SJCRH30 (cell line): ENCODE measurements around the gene SMAD1. TPM values are rescaled to one million over a fixed set of nuclear protein-coding genes. Genes with fewer than 3 reads are reported as not detected.
"Not testable (repeated sequence)": the region's sequence is repeated elsewhere in the genome, so short reads cannot be mapped to it uniquely, and the experiment has no call there.

Source experiments
- DNase-seq, 2 experiments: peaks; one replicate each; pipeline ENCODE4 v3.0.0-alpha.2; 2015 to 2020
- H3K27ac ChIP-seq: fragments of 250-450 bp; sonication (Bioruptor Pico); 2 replicates; pipeline ENCODE4 v1.5.1; 2020; ENCODE audit warnings: mild to moderate bottlenecking, moderate library complexity
- H3K27me3 ChIP-seq: fragments of 250-450 bp; sonication (Bioruptor Pico); 2 replicates; pipeline ENCODE4 v1.5.1; 2020; ENCODE audit warnings: mild to moderate bottlenecking, moderate library complexity
- H3K36me3 ChIP-seq: fragments of 250-450 bp; sonication (Bioruptor Pico); 2 replicates; pipeline ENCODE4 v1.5.1; 2020; ENCODE audit warnings: mild to moderate bottlenecking, moderate library complexity
- H3K4me1 ChIP-seq: fragments of 250-450 bp; sonication (Bioruptor Pico); 2 replicates; pipeline ENCODE4 v1.5.1; 2020; ENCODE audit warnings: mild to moderate bottlenecking, moderate library complexity
- H3K4me3 ChIP-seq: fragments of 250-450 bp; sonication (Bioruptor Pico); 2 replicates; pipeline ENCODE4 v1.5.1; 2020; ENCODE audit warnings: mild to moderate bottlenecking, moderate library complexity
- H3K9me3 ChIP-seq: fragments of 250-450 bp; sonication (Bioruptor Pico); replicated peaks from 2 replicates; pipeline ENCODE4 v1.5.1; 2020; ENCODE audit warnings: mild to moderate bottlenecking, moderate library complexity
- total RNA-seq: library from RNA; depleted of rRNA; stranded (reverse); fragments of >200 nt; shearing (Covaris generic); gene quantifications from 2 replicates; pipeline ENCODE4 v1.2.3, GENCODE V29; 2014; rRNA removed

Gene SMAD1
- total RNA-seq, 1 experiment from 2014 or later = 28.9 TPM

GRCh38 chr4:145580906-145581305 is 99.3 kb downstream of the SMAD1 start:
- Histone ChIP-seq H3K36me3 (no peaks in the 10 kb centered on the region), H3K4me1 (no peaks in the 10 kb centered on the region), H3K27ac (no peak overlapping the region), H3K9me3 (no peaks in the 10 kb centered on the region), H3K27me3 (no peaks in the 10 kb centered on the region), H3K4me3 (no peak overlapping the region)
- no peak for DNase-seq

- Histone ChIP-seq H3K27me3 (no peaks in the 10 kb centered on the region), H3K4me3 (no peak overlapping the region)
Measured at GRCh38 chr4:145583191-145584055, 101.8 kb downstream of the SMAD1 start.

GRCh38 chr4:145587088-145587754 is 105.6 kb downstream of the SMAD1 start:
- no peak overlapping the region for H3K27ac ChIP-seq
- H3K4me1 ChIP-seq = no peaks in the 10 kb centered on the region
- no peak for DNase-seq
- no peaks in the 10 kb centered on the region for H3K27me3 ChIP-seq
- no peaks in the 10 kb centered on the region for H3K9me3 ChIP-seq
- H3K4me3 ChIP-seq = no peak overlapping the region
- no peaks in the 10 kb centered on the region for H3K36me3 ChIP-seq

More at GRCh38 chr4:145583191-145584055, 101.8 kb downstream of the SMAD1 start:
- no peaks in the 10 kb centered on the region for H3K36me3 ChIP-seq
- no peaks in the 10 kb centered on the region for H3K9me3 ChIP-seq
- no peaks in the 10 kb centered on the region for H3K4me1 ChIP-seq
- no peak for DNase-seq
- no peak overlapping the region for H3K27ac ChIP-seq

GRCh38 chr4:145589381-145589780 is 107.7 kb downstream of the SMAD1 start:
- not testable (repeated sequence) for H3K4me1 ChIP-seq, H3K9me3 ChIP-seq, DNase-seq, H3K27me3 ChIP-seq, H3K27ac ChIP-seq, H3K36me3 ChIP-seq, H3K4me3 ChIP-seq

GRCh38 chr4:145589916-145590702 is 108.5 kb downstream of the SMAD1 start:
- no peaks in the 10 kb centered on the region for H3K4me1 ChIP-seq
- no peaks in the 10 kb centered on the region for H3K36me3 ChIP-seq
- H3K27ac ChIP-seq = no peak overlapping the region
- no peak for DNase-seq
- no peak overlapping the region for H3K4me3 ChIP-seq
- no peaks in the 10 kb centered on the region for H3K9me3 ChIP-seq
- H3K27me3 ChIP-seq = no peaks in the 10 kb centered on the region

- Histone ChIP-seq H3K27ac (no peak overlapping the region), H3K4me1 (no peaks in the 10 kb centered on the region), H3K27me3 (no peaks in the 10 kb centered on the region), H3K9me3 (no peaks in the 10 kb centered on the region), H3K4me3 (no peak overlapping the region), H3K36me3 (no peaks in the 10 kb centered on the region)
- DNase-seq = no peak
Measured at GRCh38 chr4:145602129-145602760, 120.6 kb downstream of the SMAD1 start.

- no peaks in the 10 kb centered on the region for H3K4me1 ChIP-seq
- no peak for DNase-seq
- no peak overlapping the region for H3K4me3 ChIP-seq
- H3K36me3 ChIP-seq = no peaks in the 10 kb centered on the region
- no peaks in the 10 kb centered on the region for H3K27me3 ChIP-seq
- H3K27ac ChIP-seq = no peak overlapping the region
- no peaks in the 10 kb centered on the region for H3K9me3 ChIP-seq
Measured at GRCh38 chr4:145605941-145606340, 124.3 kb downstream of the SMAD1 start.

Other genes starting within 250 kb of the SMAD1 start
- 1.3 and 3.6 TPM in 2 replicates for gene MMAA, start 137.5 kb downstream of the SMAD1 start, total RNA-seq
- not detected in 2 replicates for gene C4orf51, start 198.3 kb downstream of the SMAD1 start, total RNA-seq